ENCODE results near the gene CCDC134. TPM values are rescaled to one million over a fixed set of nuclear protein-coding genes. Genes with fewer than 3 reads are reported as not detected.

Gene CCDC134
- total and polyA plus RNA-seq, 9 of the 15 experiments (the other 6 are each of a cell fraction or from before 2014, with no cell fraction given), result 0.56 to 11.9 (median 5.3) TPM

- peak; percentile 44; the same call in 1 of the 2 replicates for TF ChIP-seq PKNOX1 (IDR thresholded peaks at IDR 0.05)
- TF ChIP-seq HMGXB4 (CRISPR knock-in tag; IDR thresholded peaks at IDR 0.05), result no peak
- no peak for TF ChIP-seq BMI1 (IDR thresholded peaks at IDR 0.05; ENCODE audit: low read length)
- 0 out of 2 replicates have a peak, but pooled peaks have one; percentile 40 for TF ChIP-seq ZBTB9 (CRISPR knock-in tag; IDR thresholded peaks at IDR 0.05)
- no peak for TF ChIP-seq ZNF583 (CRISPR knock-in tag; IDR thresholded peaks at IDR 0.05)
- TF ChIP-seq MAX (CRISPR knock-in tag; IDR thresholded peaks at IDR 0.05), result peak; percentile 58; the same call in 1 of the 2 replicates
- TF ChIP-seq ZNF280B (CRISPR knock-in tag; IDR thresholded peaks at IDR 0.05), result no peak
- TF ChIP-seq ZNF347 (CRISPR knock-in tag; IDR thresholded peaks at IDR 0.05; ENCODE audit: low read depth), result no peak
- TF ChIP-seq ZNF316 (IDR thresholded peaks at IDR 0.05), result no peak
- peak; percentile 88 for TF ChIP-seq CHD1 (IDR thresholded peaks at IDR 0.05; ENCODE audit: low read length)
- TF ChIP-seq ZNF197 (CRISPR knock-in tag; IDR thresholded peaks at IDR 0.05; ENCODE audit: low read depth), result no peak
- no peak for TF ChIP-seq ZNF143 (CRISPR knock-in tag; IDR thresholded peaks at IDR 0.05)
- peak; percentile 79 to 92 for TF ChIP-seq E2F6 (IDR thresholded peaks at IDR 0.05; ENCODE audit: borderline replicate concordance in 1 of 2, extremely low read depth in 1 of 2, insufficient read depth in 1 of 2, insufficient read length in 1 of 2, low read depth in 1 of 2, low read length in 1 of 2, poor library complexity in 1 of 2, severe bottlenecking in 1 of 2)
- no peak for TF ChIP-seq ZNF280A (IDR thresholded peaks at IDR 0.05; ENCODE audit: low read depth, partially characterized antibody)
- no peak for TF ChIP-seq MITF (IDR thresholded peaks at IDR 0.05)
- TF ChIP-seq ETS2 (tag; IDR thresholded peaks at IDR 0.05; ENCODE audit: borderline replicate concordance, poor library complexity, severe bottlenecking), result no peak
Observed at GRCh38 chr22:41833369-41834004, 33.0 kb downstream of the CCDC134 start (continued).

Data from K562 (cell line).